Stimulated activated CD4-positive, alpha-beta T cell treated with anti-CD3 and anti-CD28 coated beads, Interleukin-4, amount 100 ng/mL, for 4 hours (primary cell): ENCODE results near the gene TREM1.
"Not testable (repeated sequence)": the region's sequence is repeated elsewhere in the genome, so short reads cannot be mapped to it uniquely, and the experiment has no call there.

Source experiments
- DNase-seq, 2 experiments: peaks; one replicate each; pipeline ENCODE4 v3.0.0-alpha.2; 2020

The TREM1 gene

GRCh38 chr6:41257369-41258195 lies 28.9 kb downstream of the TREM1 start:
- DNase-seq: no peak

DNA sequence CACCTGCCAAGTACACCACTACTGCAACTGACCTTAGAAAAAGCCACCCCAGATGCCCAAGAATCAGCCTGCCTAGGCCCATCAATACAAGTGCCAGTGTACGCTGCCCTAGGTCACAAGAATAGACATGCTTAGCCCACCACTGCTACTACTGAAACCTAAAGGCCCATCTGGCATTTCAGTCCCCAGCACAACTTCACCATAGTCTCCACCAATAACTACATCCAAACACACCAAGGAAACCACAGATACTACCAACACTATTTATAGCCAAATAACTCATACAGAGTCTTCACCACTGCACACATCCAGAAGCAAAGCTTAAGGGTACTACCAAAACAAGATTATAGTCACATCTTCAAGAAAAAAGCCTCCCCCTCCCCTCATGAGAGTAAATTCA lies 30.1 kb downstream of the TREM1 start:
- DNase-seq: no peak

- no peak for DNase-seq
These were observed 30.7 kb downstream of the TREM1 start for GRCh38 chr6:41255638-41256246.

DNA sequence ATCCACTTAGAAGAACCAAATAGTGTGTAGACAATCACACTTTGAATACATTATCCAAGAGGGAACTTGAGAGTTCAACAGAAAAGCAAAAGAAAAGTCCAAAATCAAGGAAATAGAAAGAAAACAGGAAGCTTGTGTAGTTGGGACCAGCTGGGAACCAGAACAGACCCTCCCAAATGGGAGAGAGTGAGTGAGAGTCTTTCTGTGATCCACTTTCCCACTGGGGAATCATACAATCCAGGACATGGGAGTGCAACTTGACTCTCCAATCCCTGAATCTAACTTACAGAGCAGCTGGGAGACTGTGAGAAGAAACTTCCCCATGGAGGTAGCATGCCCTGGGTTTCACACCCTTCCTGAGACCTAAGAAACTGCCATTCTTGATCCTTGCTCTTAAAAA lies 31.4 kb downstream of the TREM1 start:
- DNase-seq: no peak

GRCh38 chr6:41252401-41253169 lies 33.9 kb downstream of the TREM1 start:
- DNase-seq: no peak

- no peak for DNase-seq
These were observed 38.4 kb downstream of the TREM1 start for GRCh38 chr6:41247882-41248705.

DNA sequence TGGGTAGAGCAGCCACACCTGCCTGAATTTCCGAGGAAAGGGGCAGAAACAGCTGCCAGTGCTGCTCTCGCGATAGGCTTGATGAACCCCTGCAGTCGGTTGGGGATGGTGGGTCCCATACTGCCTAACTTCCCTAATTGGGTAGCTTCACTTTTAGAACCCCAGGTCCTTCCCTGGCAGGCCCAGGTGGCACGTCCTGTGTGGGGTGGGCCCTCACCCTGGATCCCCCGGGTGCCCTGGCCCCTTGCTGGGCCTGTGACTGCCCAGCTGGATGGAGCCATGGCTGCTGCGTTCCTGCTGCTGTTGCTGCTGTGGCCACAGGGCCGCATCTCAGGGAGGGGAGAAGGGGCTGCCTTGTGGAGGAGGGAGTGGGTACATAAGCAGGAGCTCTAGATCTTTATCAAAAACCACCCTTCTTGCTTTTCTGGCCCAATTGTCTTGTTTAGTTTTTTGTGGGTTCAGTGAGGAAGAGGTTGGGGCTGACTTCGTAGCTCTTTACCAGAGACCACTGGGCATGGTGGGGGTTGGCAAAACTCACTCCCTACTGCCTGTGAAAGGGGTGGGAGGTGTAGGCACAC lies 39.1 kb downstream of the TREM1 start:
- DNase-seq: no peak

DNA sequence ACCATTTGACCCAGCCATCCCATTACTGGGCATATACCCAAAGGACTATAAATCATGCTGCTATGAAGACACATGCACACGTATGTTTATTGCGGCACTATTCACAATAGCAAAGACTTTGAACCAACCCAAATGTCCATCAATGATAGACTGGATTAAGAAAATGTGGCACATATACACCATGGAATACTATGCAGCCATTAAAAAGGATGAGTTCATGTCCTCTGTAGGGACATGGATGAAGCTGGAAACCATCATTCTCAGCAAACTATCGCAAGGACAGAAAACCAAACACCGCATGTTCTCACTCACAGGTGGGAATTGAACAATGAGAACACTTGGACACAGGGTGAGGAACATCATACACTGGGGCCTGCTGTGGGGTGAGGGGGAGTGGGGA lies 40.0 kb downstream of the TREM1 start:
- not testable (repeated sequence) for DNase-seq

DNA sequence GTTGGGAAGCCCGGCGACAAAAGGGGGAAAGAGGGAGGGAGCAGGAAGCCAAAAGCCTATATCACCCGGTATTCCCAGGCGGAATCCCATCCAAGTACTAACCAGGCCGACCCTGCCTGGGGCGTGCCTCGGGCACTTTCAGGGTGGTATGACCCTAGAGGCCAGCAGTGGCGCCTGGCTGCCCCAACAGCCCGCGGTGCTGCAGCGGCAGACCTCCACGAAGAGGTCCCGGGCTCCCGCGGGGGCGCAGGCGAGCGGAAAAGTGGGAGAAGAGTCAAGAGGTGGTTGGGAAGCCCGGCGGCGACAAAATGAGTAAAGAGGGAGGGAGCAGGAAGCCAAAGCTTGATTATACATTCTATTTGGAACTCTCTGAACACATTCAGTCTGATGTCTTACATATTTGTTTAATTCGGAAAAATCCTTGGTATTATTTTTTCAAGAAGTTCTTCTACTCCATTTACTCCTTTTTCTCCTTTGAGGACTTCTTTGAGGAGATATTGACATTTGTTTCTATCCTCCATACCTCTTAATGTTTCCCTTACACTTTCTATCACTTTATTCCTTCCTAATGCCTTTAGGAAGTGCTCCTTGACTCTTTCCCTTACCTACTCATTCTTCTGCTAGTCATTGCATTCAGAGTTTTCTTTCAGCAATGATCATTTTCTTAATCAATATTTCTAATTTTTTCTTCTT lies 46.9 kb downstream of the TREM1 start:
- DNase-seq: no peak

- DNase-seq: no peak
These were observed 49.4 kb downstream of the TREM1 start for GRCh38 chr6:41237128-41237527.

DNA sequence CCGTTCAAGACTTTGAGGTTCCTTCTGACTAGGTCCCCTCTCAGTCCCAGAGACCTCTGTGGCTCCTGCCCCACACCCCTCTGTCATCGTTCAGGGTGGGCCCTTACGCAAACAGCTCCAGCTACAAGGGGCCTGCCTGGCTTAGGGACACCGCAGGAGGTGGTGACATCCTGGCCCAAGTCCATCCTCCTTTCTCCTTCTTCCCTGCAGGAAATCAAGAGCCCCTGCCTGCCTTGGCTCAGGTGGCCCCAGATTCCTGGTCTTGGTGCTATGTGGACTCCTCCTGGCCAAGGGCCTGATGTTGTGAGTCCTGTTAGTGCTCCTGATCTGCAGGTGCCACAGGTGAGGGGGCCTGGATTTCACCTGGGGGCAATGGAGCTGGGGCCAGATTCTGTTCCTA lies 50.2 kb downstream of the TREM1 start:
- no peak for DNase-seq

DNA sequence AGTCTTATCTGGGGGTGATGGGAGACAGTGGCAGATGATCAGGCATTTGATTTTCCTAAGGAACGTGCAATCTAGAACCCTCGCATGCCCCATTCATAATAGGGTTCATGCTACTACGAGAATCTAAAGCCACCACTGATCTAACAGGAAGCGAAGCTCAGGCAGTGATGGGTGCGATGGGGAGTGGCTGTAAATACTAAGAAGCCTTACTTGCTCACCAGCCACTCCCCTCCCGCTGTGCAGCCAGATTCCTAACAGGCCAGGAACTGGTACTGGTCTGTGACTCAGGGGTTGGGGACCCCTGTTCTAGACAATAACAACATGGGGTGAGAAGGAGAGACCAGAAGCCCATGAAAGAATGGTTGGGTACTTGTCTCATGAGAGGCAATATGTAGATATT lies 53.8 kb downstream of the TREM1 start:
- no peak for DNase-seq

DNA sequence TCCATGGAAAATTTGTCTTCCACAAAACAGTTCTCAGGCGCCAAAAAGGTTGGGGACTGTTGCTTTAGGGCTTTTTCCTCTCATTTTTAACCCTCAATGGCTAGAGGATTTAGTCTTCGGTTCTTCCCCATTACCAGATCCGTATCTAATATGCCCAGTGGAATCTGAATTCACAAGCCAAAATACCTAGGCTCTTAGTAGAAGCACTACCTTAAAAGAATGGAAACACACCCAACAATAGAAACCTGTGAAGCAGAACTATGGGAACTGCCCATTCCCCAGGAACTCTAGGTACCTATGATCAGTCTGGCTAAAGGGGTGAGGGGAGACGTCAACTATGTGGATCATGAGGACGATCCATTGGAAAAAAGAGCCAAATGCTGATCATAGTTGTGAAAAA lies 55.2 kb downstream of the TREM1 start:
- no peak for DNase-seq

DNA sequence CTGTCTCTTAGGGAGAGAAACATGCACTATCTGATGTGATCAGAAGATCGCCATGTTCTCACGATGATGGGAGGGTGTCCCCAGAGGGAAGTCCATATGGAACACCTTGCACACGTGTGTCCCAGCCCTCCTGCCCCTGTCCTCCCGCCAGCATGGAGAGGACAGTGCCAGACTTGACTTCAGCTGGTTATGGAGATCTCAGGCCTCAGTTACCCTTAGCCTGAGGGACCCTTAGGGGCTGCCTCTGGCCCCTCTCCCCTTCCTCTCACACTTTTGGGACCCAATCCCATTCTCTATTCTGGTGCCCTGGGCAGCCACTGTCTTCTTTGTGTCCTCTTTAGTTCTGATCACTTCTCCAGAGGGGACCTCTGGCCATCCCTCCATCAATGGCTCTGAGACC lies 56.8 kb downstream of the TREM1 start:
- no peak for DNase-seq

DNA sequence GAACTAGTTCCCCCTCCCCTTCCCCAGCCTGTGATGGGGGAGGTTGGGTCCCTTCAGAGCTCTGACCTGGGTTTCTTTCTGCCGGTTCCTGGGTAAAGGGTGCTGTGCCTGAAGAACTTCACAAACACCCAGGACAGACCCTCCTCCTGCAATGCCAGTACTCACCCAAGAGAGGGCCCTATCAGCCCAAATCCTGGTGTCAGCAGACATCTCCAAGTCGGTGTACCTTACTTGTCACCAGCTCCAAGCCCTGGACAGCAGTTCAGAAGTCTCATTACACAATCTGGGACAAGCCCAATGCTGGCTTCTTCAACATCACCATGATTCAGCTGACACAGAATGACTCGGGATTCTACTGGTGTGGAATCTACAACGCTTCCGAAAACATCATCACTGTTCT lies 57.9 kb downstream of the TREM1 start:
- no peak for DNase-seq

GRCh38 chr6:41228096-41228495 lies 58.4 kb downstream of the TREM1 start, which contains the start of gene TREML4:
TSS of gene TREML4 (plus strand) at chr6:41228349. CDS start at chr6:41228428, 79 bp downstream.
- DNase-seq: no peak

GRCh38 chr6:41226752-41227151 lies 59.7 kb downstream of the TREM1 start:
- DNase-seq: no peak

DNA sequence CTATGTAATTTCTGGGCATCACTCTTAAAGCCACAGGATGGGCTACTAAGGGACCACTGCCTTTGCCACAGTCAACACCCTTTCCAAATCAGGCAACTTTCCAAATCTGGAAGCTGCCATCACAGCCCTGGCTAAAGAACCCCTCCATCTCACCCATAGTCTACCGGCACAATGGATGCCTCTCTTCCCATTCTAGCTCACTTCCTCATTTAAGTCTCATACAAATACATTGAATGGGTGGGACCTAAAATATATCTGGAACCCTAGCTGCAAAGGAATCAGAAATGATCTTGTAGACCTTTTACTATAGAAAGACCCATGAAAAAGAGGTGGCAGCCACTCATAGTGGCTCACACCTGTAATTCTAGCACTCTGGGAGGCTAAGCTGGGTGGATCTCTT lies 61.7 kb downstream of the TREM1 start:
- DNase-seq: no peak
